ENCODE data around the gene GAREM1.
"Not testable (repeated sequence)": the region's sequence is repeated elsewhere in the genome, so short reads cannot be mapped to it uniquely, and the experiment has no call there.

Gene GAREM1

GRCh38 chr18:32321826-32322225 is 148.9 kb downstream of the GAREM1 start:
- no peak for DNase-seq

- DNase-seq: no peak
Measured at GRCh38 chr18:32319084-32319483, 151.6 kb downstream of the GAREM1 start.

GRCh38 chr18:32318581-32318980 is 152.1 kb downstream of the GAREM1 start:
- no peak for DNase-seq

- no peak for DNase-seq
Measured at GRCh38 chr18:32317651-32318050, 153.0 kb downstream of the GAREM1 start.

- no peak for DNase-seq
Measured at GRCh38 chr18:32315881-32316280, 154.8 kb downstream of the GAREM1 start.

- no peak for DNase-seq
Measured at GRCh38 chr18:32310774-32311173, 159.9 kb downstream of the GAREM1 start.

- DNase-seq: no peak
Measured at GRCh38 chr18:32310101-32310500, 160.6 kb downstream of the GAREM1 start.

GRCh38 chr18:32308493-32309120 is 162.1 kb downstream of the GAREM1 start:
- no peak for DNase-seq

- DNase-seq: no peak
Measured at GRCh38 chr18:32303400-32303799, 167.3 kb downstream of the GAREM1 start.

- no peak for DNase-seq
Measured at GRCh38 chr18:32302806-32303205, 167.9 kb downstream of the GAREM1 start.

GRCh38 chr18:32301976-32302743 is 168.5 kb downstream of the GAREM1 start:
- DNase-seq: no peak

GRCh38 chr18:32301361-32301760 is 169.3 kb downstream of the GAREM1 start:
- DNase-seq: no peak

- no peak for DNase-seq
Measured at GRCh38 chr18:32300914-32301313, 169.8 kb downstream of the GAREM1 start.

GRCh38 chr18:32299484-32299883 is 171.2 kb downstream of the GAREM1 start:
- no peak for DNase-seq

GRCh38 chr18:32298171-32298667 is 172.5 kb downstream of the GAREM1 start:
- DNase-seq: no peak

GRCh38 chr18:32297579-32298170 is 173.0 kb downstream of the GAREM1 start:
- DNase-seq: no peak

GRCh38 chr18:32296851-32297250 is 173.8 kb downstream of the GAREM1 start:
- no peak for DNase-seq

GRCh38 chr18:32295604-32296003 is 175.1 kb downstream of the GAREM1 start:
- DNase-seq: no peak

- no peak for DNase-seq
Measured at GRCh38 chr18:32293107-32293506, 177.6 kb downstream of the GAREM1 start.

GRCh38 chr18:32291623-32292022 is 179.1 kb downstream of the GAREM1 start:
- not testable (repeated sequence) for DNase-seq

GRCh38 chr18:32290810-32291209 is 179.9 kb downstream of the GAREM1 start:
- no peak for DNase-seq

- peak; percentile 32 for DNase-seq
Measured at GRCh38 chr18:32289483-32290075, 181.1 kb downstream of the GAREM1 start.

- DNase-seq: no peak
Measured at GRCh38 chr18:32287873-32288272, 182.8 kb downstream of the GAREM1 start.

- DNase-seq: no peak
Measured at GRCh38 chr18:32287249-32287648, 183.4 kb downstream of the GAREM1 start.
